Esophagus squamous epithelium (tissue), 5 donors: ENCODE results near the gene TBPL2. TPM values are rescaled to one million over a fixed set of nuclear protein-coding genes. Genes with fewer than 3 reads are reported as not detected.
"Not testable (repeated sequence)": the region's sequence is repeated elsewhere in the genome, so short reads cannot be mapped to it uniquely, and the experiment has no call there.

Experiments used
- DNase-seq: peaks from one replicate; lab custom pipeline; 2025; lab: John Stamatoyannopoulos, UW
- H3K27ac ChIP-seq, 4 donors: fragments of 200-600 bp; sonication (generic); one replicate each; pipeline ENCODE4 v1.5.1; 2016 to 2019; ENCODE audit warnings: mild to moderate bottlenecking in 1 of 4
- H3K27me3 ChIP-seq, 4 donors: fragments of 200-600 bp; sonication (generic); 1 replicate in 3 of 4; 2 replicates in 1 of 4; pipeline versions ENCODE4 v1.5.1 to v1.6.0; 2017 to 2021; ENCODE audit warnings: antibody characterized with exemption in 1 of 4
- H3K36me3 ChIP-seq, 3 donors: fragments of 200-600 bp; sonication (generic); one replicate each; pipeline ENCODE4 v1.5.1; 2016 to 2019
- H3K4me1 ChIP-seq, 3 donors: fragments of 200-600 bp; sonication (generic); one replicate each; pipeline ENCODE4 v1.5.1; 2017 to 2019
- H3K4me3 ChIP-seq, 4 donors: fragments of 200-600 bp; sonication (generic); 1 replicate in 3 of 4; 2 replicates in 1 of 4; pipeline ENCODE4 v1.5.1; 2016 to 2019; ENCODE audit warnings: mild to moderate bottlenecking in 2 of 4, moderate library complexity in 1 of 4
- H3K9me3 ChIP-seq, 3 donors: fragments of 200-600 bp; sonication (generic); one replicate each; pipeline ENCODE4 v1.5.1; 2016 to 2019
- CTCF ChIP-seq, 6 experiments: fragments of 450-650 bp in 4 of 6; fragments of 200-600 bp in 2 of 6; sonication (generic) in 2 of 6; IDR thresholded peaks; one replicate each; pipeline ENCODE4 v1.5.1; 2016 to 2019; ENCODE audit warnings: antibody characterized with exemption in 6 of 6, mild to moderate bottlenecking in 4 of 6, moderate library complexity in 4 of 6
- POLR2A ChIP-seq, 4 donors: fragments of 450-650 bp; IDR thresholded peaks; one replicate each; pipeline ENCODE4 v1.6.1; 2017; ENCODE audit warnings: antibody characterized with exemption in 4 of 4, mild to moderate bottlenecking in 4 of 4, moderate library complexity in 3 of 4
- WGBS, 2 donors: methylation state at CpG; one replicate each; pipeline ENCODE4 v1.1.5; 2018; 5-methylcytosine and 5-hydroxymethylcytosine counted together
- intact Hi-C: fragments of 100-400 bp; cut with DNase I; formaldehyde crosslinking; loops from one replicate; pipeline ENCODE4 v1.15.0; 2022
- total RNA-seq, 4 donors: library from RNA; depleted of rRNA; stranded (reverse); fragments of >200 nt; gene quantifications; one replicate each; pipeline ENCODE4 v1.1.0, GENCODE V29; 2016
- donor health status: DM: yes; HTN: yes; CAD: no.

The TBPL2 gene
- total RNA-seq, 4 donors from 2014 or later = not detected

GRCh38 chr14:55473786-55474185, 33.4 kb upstream of the TBPL2 start:
- no peaks in the 10 kb centered on the region for H3K9me3 ChIP-seq
- no peaks in the 10 kb centered on the region for H3K4me1 ChIP-seq
- H3K4me3 ChIP-seq = no peak overlapping the region
- 66 to 76% methylated on average over 7 of the region's 7 CpGs for WGBS, 2 donors
- no peaks in the 10 kb centered on the region for H3K27me3 ChIP-seq
- DNase-seq = no peak
- TF ChIP-seq CTCF (IDR thresholded peaks at IDR 0.05) (no peak), POLR2A (IDR thresholded peaks at IDR 0.05) (no peak)
- intact Hi-C loops = no loop called here
- no peak overlapping the region for H3K27ac ChIP-seq
- no peaks in the 10 kb centered on the region for H3K36me3 ChIP-seq

GRCh38 chr14:55470025-55470424, 29.6 kb upstream of the TBPL2 start:
- no peak for DNase-seq
- peaks cover 0 to 8% (median 0%) of the 10 kb centered on the region in 3 donors for H3K4me1 ChIP-seq
- WGBS, 2 donors = 86 to 88% methylated on average over 1 of the region's 1 CpG
- intact Hi-C loops = no loop called here
- H3K27me3 ChIP-seq = no peaks in the 10 kb centered on the region
- no peak overlapping the region for H3K27ac ChIP-seq
- H3K4me3 ChIP-seq = no peak overlapping the region
- no peak for TF ChIP-seq POLR2A (IDR thresholded peaks at IDR 0.05)
- TF ChIP-seq CTCF (IDR thresholded peaks at IDR 0.05) = no peak
- no peaks in the 10 kb centered on the region for H3K36me3 ChIP-seq
- H3K9me3 ChIP-seq = no peaks in the 10 kb centered on the region

- H3K27ac ChIP-seq = no peak overlapping the region
- peaks cover 0 to 8% (median 0%) of the 10 kb centered on the region in 3 donors for H3K4me1 ChIP-seq
- 67 to 86% methylated on average over 4 to 5 of the region's 7 CpGs for WGBS, 2 donors
- no peak overlapping the region for H3K4me3 ChIP-seq
- no peak for DNase-seq
- H3K9me3 ChIP-seq = no peaks in the 10 kb centered on the region
- no peaks in the 10 kb centered on the region for H3K27me3 ChIP-seq
- intact Hi-C loops = no loop called here
- TF ChIP-seq CTCF (IDR thresholded peaks at IDR 0.05) = no peak
- TF ChIP-seq POLR2A (IDR thresholded peaks at IDR 0.05) = no peak
- H3K36me3 ChIP-seq = no peaks in the 10 kb centered on the region
These were observed 26.9 kb upstream of the TBPL2 start for GRCh38 chr14:55467307-55467706.

GRCh38 chr14:55458800-55459515, 18.5 kb upstream of the TBPL2 start:
- intact Hi-C loops = no loop called here
- TF ChIP-seq CTCF (IDR thresholded peaks at IDR 0.05) (no peak), POLR2A (IDR thresholded peaks at IDR 0.05) (no peak)
- no peaks in the 10 kb centered on the region for H3K27me3 ChIP-seq
- H3K4me1 ChIP-seq = peaks cover 11 to 26% (median 13%) of the 10 kb centered on the region in 3 donors
- no peak overlapping the region for H3K27ac ChIP-seq
- no peaks in the 10 kb centered on the region for H3K36me3 ChIP-seq
- DNase-seq = no peak
- no peaks in the 10 kb centered on the region for H3K9me3 ChIP-seq
- 30 to 39% methylated on average over 9 of the region's 9 CpGs for WGBS, 2 donors
- no peak overlapping the region for H3K4me3 ChIP-seq

GRCh38 chr14:55457496-55457895, 17.1 kb upstream of the TBPL2 start:
- DNase-seq = no peak
- H3K36me3 ChIP-seq = no peaks in the 10 kb centered on the region
- no peak for TF ChIP-seq CTCF (IDR thresholded peaks at IDR 0.05)
- no peak for TF ChIP-seq POLR2A (IDR thresholded peaks at IDR 0.05)
- H3K4me3 ChIP-seq = no peak overlapping the region
- peaks cover 11 to 40% (median 17%) of the 10 kb centered on the region in 3 donors for H3K4me1 ChIP-seq
- H3K27ac ChIP-seq = no peak overlapping the region
- H3K9me3 ChIP-seq = no peaks in the 10 kb centered on the region
- H3K27me3 ChIP-seq = no peaks in the 10 kb centered on the region
- intact Hi-C loops = no loop called here
- 43 to 89% methylated on average over 2 to 6 of the region's 6 CpGs for WGBS, 2 donors

GRCh38 chr14:55456411-55456810, 16.0 kb upstream of the TBPL2 start:
- intact Hi-C loops, H3K9me3 ChIP-seq, H3K27ac ChIP-seq, H3K4me3 ChIP-seq, H3K27me3 ChIP-seq, DNase-seq, H3K36me3 ChIP-seq: not testable (repeated sequence)
- H3K4me1 ChIP-seq = peaks cover 11 to 49% (median 23%) of the 10 kb centered on the region in 3 donors
- WGBS, 2 donors = no CpG with 5 or more reads among the region's 34 CpGs
